ENCODE data around the gene POTEH. TPM values are rescaled to one million over a fixed set of nuclear protein-coding genes. Genes with fewer than 3 reads are reported as not detected.
"Not testable (repeated sequence)": the region's sequence is repeated elsewhere in the genome, so short reads cannot be mapped to it uniquely, and the experiment has no call there.

The POTEH gene
- not detected for total RNA-seq

- DNase-seq (ENCODE audit: low spot score), result not testable (repeated sequence)
Observed at GRCh38 chr22:15689749-15690125, at the start of gene POTEH. Gene POTEH, plus strand, starts transcription at chr22:15690026. Its CDS starts 52 bp downstream, at chr22:15690078.

DNA sequence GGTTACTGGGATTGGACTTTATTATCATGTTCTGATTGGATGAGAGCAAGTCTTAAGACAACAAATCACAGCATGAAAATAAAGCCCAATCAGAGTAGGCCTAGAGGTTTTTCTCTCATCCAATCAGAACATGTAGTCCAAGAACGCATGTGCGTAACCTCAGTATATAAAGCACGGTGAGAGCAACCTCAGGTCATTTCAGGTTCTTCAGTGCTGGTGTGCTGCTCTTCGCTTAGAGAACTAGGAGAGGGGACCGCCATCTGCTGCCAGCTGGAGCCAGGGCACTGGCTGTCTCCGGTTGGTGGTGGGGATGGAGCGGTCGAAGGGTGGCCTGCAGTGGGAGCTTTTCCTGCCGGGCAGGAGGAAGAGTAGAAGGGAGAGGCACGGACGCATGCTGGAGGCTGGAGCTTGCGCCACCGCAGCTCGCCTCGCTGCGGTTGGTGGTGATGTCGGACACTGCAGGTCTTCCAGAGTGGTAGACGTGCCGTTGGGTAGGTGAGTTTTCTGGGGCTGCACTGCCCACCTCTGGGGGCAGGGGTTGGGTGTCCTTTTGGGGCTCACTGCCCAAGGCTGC is 47.5 kb upstream of the POTEH start:
- DNase-seq (ENCODE audit: low spot score); H3K36me3 Mint-ChIP-seq; H3K4me1 Mint-ChIP-seq (ENCODE audit: low read depth in 2 of 2); H3K4me3 Mint-ChIP-seq; H3K27ac Mint-ChIP-seq; H3K9me3 Mint-ChIP-seq; ATAC-seq; H3K27me3 Mint-ChIP-seq: not testable (repeated sequence)

More at GRCh38 chr22:15689749-15690125, at the start of gene POTEH:
- not testable (repeated sequence) for H3K4me3 Mint-ChIP-seq; H3K4me1 Mint-ChIP-seq (ENCODE audit: low read depth in 2 of 2); H3K9me3 Mint-ChIP-seq; H3K36me3 Mint-ChIP-seq; H3K27me3 Mint-ChIP-seq; H3K27ac Mint-ChIP-seq; ATAC-seq

DNA sequence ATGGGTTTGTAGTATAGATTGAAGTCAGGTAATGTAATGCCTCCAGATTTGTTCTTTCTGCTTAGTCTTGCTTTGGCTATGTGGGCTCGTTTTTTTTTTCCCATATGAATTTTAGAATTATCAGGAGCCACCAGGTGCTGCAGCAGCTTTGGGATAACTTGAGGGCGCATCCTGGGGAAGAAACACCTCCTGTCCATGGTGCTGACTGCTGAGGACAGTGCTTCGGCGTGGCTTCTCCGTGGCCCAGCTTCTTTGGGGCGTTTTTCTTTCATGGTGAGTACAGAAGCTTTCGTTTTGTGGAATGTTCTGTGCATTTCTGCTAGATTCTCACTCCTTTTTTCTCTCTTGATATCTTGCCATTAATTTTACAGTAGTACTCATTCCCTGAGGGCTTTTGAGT is 37.9 kb upstream of the POTEH start:
- not testable (repeated sequence) for H3K27me3 Mint-ChIP-seq; DNase-seq (ENCODE audit: low spot score); H3K4me3 Mint-ChIP-seq; H3K4me1 Mint-ChIP-seq (ENCODE audit: low read depth in 2 of 2); H3K27ac Mint-ChIP-seq; H3K36me3 Mint-ChIP-seq; ATAC-seq; H3K9me3 Mint-ChIP-seq

- ATAC-seq; DNase-seq (ENCODE audit: low spot score): not testable (repeated sequence)
Observed at GRCh38 chr22:15652738-15653137, 37.1 kb upstream of the POTEH start.

GRCh38 chr22:15653241-15653640 is 36.6 kb upstream of the POTEH start:
- H3K9me3 Mint-ChIP-seq; H3K4me1 Mint-ChIP-seq (ENCODE audit: low read depth in 2 of 2); H3K27ac Mint-ChIP-seq; H3K36me3 Mint-ChIP-seq; H3K4me3 Mint-ChIP-seq; H3K27me3 Mint-ChIP-seq; ATAC-seq; DNase-seq (ENCODE audit: low spot score): not testable (repeated sequence)

More at GRCh38 chr22:15652738-15653137, 37.1 kb upstream of the POTEH start:
- H3K36me3 Mint-ChIP-seq; H3K4me1 Mint-ChIP-seq (ENCODE audit: low read depth in 2 of 2); H3K4me3 Mint-ChIP-seq; H3K27me3 Mint-ChIP-seq; H3K27ac Mint-ChIP-seq; H3K9me3 Mint-ChIP-seq: not testable (repeated sequence)

DNA sequence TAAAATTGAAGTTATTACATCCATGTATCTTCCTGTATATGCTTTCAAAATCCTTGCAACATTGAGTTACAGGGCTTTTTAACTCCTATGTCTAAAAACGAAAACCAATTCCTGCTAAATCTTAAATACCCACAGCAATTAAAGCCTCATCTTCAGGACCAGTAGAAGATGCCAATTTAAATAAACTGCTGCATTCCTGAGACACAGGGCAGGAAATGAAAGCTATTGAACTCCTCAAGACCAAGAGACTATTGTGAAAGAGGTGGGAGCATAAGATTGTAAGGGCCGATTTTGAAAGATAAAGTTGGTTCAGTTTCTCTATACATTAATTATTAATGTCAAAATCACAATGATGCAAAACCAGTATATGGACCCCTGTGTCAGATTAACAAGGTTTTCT is 28.7 kb upstream of the POTEH start:
- not testable (repeated sequence) for H3K4me1 Mint-ChIP-seq (ENCODE audit: low read depth in 2 of 2); H3K27ac Mint-ChIP-seq; DNase-seq (ENCODE audit: low spot score); H3K36me3 Mint-ChIP-seq; ATAC-seq; H3K27me3 Mint-ChIP-seq; H3K9me3 Mint-ChIP-seq; H3K4me3 Mint-ChIP-seq

DNA sequence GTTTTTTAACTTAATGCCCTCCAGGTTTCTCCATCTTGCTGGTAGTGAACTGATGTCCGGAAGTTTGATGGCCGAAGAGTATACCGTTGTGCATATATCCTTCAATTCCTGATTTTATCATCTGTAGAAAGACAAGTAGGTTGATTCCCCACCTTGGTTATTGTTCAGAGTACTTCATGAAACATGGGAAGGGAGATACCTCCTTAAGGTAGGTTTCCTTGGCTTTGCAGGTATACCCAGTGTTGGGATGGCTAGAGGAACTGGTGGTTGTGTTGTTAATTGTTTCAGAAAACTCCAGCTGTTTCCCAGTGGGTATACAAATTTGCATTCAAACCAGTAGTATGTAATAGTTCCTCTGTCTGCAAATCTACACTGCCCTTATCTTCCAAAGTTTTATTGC is 25.1 kb upstream of the POTEH start:
- H3K27me3 Mint-ChIP-seq, H3K27ac Mint-ChIP-seq: not testable (repeated sequence)

DNA sequence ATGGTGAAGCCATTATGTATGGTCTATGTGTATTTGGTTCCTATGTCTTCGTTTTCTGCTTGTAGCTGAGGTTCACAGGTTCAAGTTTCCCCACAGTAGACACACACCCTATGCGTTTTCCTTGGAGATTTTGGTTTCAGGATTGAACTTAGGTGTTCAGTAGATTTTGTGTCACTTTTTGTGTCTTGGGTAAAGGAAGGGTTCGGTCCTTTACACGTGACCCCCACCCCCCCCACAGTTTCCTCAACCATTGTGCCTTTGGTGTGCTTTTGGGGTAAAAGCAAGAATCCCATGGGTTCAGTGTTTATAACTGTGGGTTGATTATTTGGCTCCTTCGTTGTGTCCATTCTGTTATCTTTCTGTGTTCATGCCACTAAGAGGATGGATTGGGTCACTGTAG is 24.3 kb upstream of the POTEH start:
- DNase-seq (ENCODE audit: low spot score); H3K9me3 Mint-ChIP-seq; H3K27ac Mint-ChIP-seq; ATAC-seq; H3K4me1 Mint-ChIP-seq (ENCODE audit: low read depth in 2 of 2); H3K4me3 Mint-ChIP-seq; H3K27me3 Mint-ChIP-seq; H3K36me3 Mint-ChIP-seq: not testable (repeated sequence)

More for the DNA sequence above, 25.1 kb upstream of the POTEH start:
- H3K4me3 Mint-ChIP-seq; H3K4me1 Mint-ChIP-seq (ENCODE audit: low read depth in 2 of 2); H3K36me3 Mint-ChIP-seq; H3K9me3 Mint-ChIP-seq; DNase-seq (ENCODE audit: low spot score); ATAC-seq: not testable (repeated sequence)

- not testable (repeated sequence) for H3K4me3 Mint-ChIP-seq; H3K27me3 Mint-ChIP-seq; ATAC-seq; DNase-seq (ENCODE audit: low spot score); H3K9me3 Mint-ChIP-seq; H3K4me1 Mint-ChIP-seq (ENCODE audit: low read depth in 2 of 2); H3K27ac Mint-ChIP-seq; H3K36me3 Mint-ChIP-seq
Observed at GRCh38 chr22:15669430-15669829, 20.4 kb upstream of the POTEH start.

- H3K36me3 Mint-ChIP-seq, H3K27me3 Mint-ChIP-seq, ATAC-seq: not testable (repeated sequence)
Observed at GRCh38 chr22:15679702-15680101, 10.1 kb upstream of the POTEH start.

DNA sequence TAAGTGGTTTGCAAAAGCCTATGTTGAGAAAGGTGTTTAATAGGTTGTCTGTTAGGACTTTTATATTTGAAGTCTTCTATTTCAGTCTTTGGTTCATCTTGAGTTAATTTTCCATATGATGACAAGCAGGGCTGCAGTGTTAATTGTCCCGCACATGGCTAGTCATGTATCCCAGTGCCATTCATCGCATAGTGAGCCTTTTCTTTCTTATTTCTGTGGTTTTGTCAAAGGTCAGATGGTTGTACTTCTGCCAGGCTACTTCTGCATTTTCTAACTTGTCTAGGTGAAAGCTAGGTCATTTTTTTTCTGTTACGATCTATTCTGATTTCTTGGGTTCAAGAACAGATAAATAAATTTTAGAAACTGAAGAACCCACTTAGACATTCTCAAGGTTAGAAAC is 5.7 kb upstream of the POTEH start:
- ATAC-seq, H3K9me3 Mint-ChIP-seq: not testable (repeated sequence)

More at GRCh38 chr22:15679702-15680101, 10.1 kb upstream of the POTEH start:
- DNase-seq (ENCODE audit: low spot score); H3K4me3 Mint-ChIP-seq; H3K4me1 Mint-ChIP-seq (ENCODE audit: low read depth in 2 of 2); H3K9me3 Mint-ChIP-seq; H3K27ac Mint-ChIP-seq: not testable (repeated sequence)

GRCh38 chr22:15684695-15685094 is 5.1 kb upstream of the POTEH start:
- not testable (repeated sequence) for H3K4me3 Mint-ChIP-seq; H3K36me3 Mint-ChIP-seq; H3K27ac Mint-ChIP-seq; DNase-seq (ENCODE audit: low spot score); ATAC-seq; H3K9me3 Mint-ChIP-seq; H3K4me1 Mint-ChIP-seq (ENCODE audit: low read depth in 2 of 2); H3K27me3 Mint-ChIP-seq

More for the DNA sequence above, 5.7 kb upstream of the POTEH start:
- H3K27ac Mint-ChIP-seq; H3K27me3 Mint-ChIP-seq; DNase-seq (ENCODE audit: low spot score); H3K4me1 Mint-ChIP-seq (ENCODE audit: low read depth in 2 of 2); H3K4me3 Mint-ChIP-seq; H3K36me3 Mint-ChIP-seq: not testable (repeated sequence)

- H3K4me3 Mint-ChIP-seq; H3K4me1 Mint-ChIP-seq (ENCODE audit: low read depth in 2 of 2); H3K36me3 Mint-ChIP-seq: not testable (repeated sequence)
Observed at GRCh38 chr22:15685641-15686040, 4.2 kb upstream of the POTEH start.

GRCh38 chr22:15687086-15687485 is 2.7 kb upstream of the POTEH start:
- H3K4me3 Mint-ChIP-seq; DNase-seq (ENCODE audit: low spot score); H3K27ac Mint-ChIP-seq; H3K4me1 Mint-ChIP-seq (ENCODE audit: low read depth in 2 of 2); H3K36me3 Mint-ChIP-seq; ATAC-seq; H3K9me3 Mint-ChIP-seq; H3K27me3 Mint-ChIP-seq: not testable (repeated sequence)

More at GRCh38 chr22:15685641-15686040, 4.2 kb upstream of the POTEH start:
- peak in 1 of 2 donors; percentile 43 for ATAC-seq
- H3K9me3 Mint-ChIP-seq; DNase-seq (ENCODE audit: low spot score); H3K27ac Mint-ChIP-seq; H3K27me3 Mint-ChIP-seq: not testable (repeated sequence)

DNA sequence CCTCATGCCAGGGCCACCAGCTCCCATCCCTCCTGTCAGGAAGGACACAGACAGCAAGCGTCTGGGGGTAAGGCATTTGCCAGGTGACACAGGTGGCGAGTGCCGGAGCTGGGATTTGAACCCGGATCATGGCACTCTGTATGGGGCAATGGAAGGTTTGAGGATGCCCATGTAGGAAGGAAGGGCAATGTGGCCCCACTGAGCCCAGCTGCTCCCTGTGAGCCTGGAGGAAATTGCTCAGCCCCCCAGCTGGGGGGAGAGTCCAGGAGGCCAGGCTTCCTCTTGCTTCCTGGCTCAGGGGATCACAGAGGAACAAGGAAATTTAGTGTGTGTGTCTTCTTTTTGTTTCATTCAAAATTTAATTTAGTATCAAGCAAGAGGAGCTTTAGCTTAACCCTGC is 2.1 kb upstream of the POTEH start:
- not testable (repeated sequence) for H3K4me3 Mint-ChIP-seq; ATAC-seq; DNase-seq (ENCODE audit: low spot score); H3K27me3 Mint-ChIP-seq; H3K27ac Mint-ChIP-seq; H3K9me3 Mint-ChIP-seq; H3K36me3 Mint-ChIP-seq; H3K4me1 Mint-ChIP-seq (ENCODE audit: low read depth in 2 of 2)
